ENCODE results near the gene FRS3. TPM values are rescaled to one million over a fixed set of nuclear protein-coding genes. Genes with fewer than 3 reads are reported as not detected.

FRS3 gene
- total RNA-seq, 1 donor: 8.9 TPM

- DNase-seq (ENCODE audit: low read depth in 2 of 3, low spot score in 2 of 3): no peak
These were observed 12.3 kb upstream of the FRS3 start for GRCh38 chr6:41791984-41792383.

DNA sequence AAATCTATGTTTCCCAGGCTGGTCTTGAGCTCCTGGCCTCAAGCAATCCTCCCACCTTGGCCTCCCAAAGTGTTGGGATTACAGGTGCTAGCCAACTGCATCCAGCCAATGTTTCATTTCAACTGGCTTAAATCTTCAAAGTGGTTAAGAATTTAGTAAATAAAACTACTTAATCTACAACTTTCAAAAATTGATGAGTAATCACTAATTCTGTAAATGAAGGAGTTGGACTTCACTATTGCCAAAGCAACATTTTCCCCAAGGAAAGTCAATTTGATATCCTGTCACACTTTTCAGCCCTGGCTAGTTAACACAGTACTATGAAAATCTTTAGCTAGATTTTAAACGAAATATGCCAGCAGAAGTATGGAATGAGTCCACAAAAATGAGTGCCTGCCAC, 11.6 kb upstream of the FRS3 start:
- no peak for DNase-seq (ENCODE audit: low read depth in 2 of 3, low spot score in 2 of 3)

GRCh38 chr6:41790045-41790444, 10.3 kb upstream of the FRS3 start:
- DNase-seq (ENCODE audit: low read depth in 2 of 3, low spot score in 2 of 3): no peak

DNA sequence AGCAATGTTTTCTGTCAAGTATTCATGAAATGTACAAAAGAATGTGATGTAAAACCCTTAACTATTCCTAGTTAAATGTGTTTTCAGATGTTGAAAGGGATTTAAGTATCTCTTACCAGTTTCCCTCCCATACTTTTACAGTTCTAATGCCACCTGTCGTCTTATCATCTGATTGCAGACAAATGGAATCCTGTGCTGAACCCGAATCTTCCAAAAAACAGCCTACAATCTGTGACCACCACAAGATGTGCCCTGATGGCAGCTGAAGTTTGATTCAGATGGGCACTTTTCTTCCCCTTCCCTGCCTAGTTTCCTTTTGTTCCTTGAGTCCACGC, 9.7 kb upstream of the FRS3 start:
- DNase-seq (ENCODE audit: low read depth in 2 of 3, low spot score in 2 of 3): no peak

DNA sequence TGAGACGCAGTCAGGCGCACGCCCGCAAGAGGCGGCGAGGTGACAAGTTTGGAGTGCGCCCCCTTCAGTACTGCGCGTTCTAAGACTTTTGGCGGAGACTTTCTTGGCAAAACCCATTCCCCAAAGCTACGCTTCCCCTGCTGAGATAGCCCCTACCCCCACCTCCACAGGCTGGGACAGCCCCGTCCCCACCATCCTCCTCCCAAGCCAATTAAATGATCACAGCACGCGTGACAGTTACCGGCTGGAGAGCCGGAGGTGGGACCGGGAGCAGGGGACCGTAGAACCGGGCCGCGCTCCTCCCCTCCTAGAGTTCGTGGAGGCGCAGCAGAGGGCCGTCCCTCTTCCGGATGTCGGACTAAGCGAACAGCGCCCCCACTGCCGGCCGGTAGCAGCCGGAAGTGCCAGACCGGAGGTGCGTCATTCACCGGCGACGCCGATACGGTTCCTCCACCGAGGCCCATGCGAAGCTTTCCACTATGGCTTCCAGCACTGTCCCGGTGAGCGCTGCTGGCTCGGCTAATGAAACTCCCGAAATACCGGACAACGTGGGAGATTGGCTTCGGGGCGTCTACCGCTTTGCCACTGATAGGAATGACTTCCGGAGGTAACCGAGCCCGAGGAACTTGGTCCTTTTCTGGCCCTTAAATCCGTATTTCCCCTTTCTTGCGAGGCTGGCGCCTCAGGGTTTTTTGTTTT, 7.7 kb upstream of the FRS3 start, which contains the start of gene TOMM6:
Gene TOMM6 (plus strand): TSS at position 476 of the 699 bp plus-strand sequence. CDS start 4 bp downstream, at position 480.
- DNase-seq (ENCODE audit: low read depth in 2 of 3, low spot score in 2 of 3): peak; percentile 91 to 95 (median 95)

GRCh38 chr6:41786451-41787218, 6.9 kb upstream of the FRS3 start:
- DNase-seq (ENCODE audit: low read depth in 2 of 3, low spot score in 2 of 3): peak; percentile 68 to 84 (median 79)

DNA sequence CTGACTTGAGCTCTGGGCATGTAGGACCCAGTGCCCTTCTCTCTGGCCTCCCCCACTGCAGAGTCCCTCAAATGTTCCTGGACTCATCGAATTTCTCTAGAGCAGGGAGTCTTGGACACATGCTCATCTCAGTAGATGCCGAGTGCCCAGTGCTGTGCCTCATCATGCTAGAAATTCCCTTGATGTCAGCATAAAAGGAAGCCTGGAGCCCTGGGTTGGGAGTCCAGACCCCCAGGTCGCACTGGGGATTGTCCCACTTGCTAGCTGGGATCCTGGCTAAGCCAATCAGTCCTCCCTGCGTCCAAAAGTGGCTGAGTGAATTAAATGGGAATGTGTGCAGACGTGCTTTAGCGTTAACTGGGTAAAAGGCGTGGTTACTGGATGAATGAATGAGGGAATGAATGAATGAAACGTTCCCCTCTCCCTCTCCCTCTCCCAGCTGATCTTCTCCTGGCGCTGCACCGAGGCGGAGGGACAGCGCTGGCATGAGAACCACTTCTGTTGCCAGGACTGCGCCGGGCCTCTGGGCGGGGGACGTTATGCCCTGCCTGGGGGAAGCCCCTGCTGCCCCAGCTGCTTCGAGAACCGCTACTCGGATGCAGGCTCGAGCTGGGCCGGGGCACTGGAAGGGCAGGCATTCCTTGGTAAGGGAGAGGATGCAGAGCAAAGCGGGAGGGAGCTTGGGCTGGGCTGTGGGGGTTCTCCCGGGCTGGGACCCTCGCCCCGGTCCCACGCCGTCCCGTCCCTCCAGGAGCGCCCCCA, 6.2 kb upstream of the FRS3 start:
- DNase-seq (ENCODE audit: low read depth in 2 of 3, low spot score in 2 of 3): no peak

GRCh38 chr6:41785254-41785653, 5.6 kb upstream of the FRS3 start:
- no peak for DNase-seq (ENCODE audit: low read depth in 2 of 3, low spot score in 2 of 3)

DNA sequence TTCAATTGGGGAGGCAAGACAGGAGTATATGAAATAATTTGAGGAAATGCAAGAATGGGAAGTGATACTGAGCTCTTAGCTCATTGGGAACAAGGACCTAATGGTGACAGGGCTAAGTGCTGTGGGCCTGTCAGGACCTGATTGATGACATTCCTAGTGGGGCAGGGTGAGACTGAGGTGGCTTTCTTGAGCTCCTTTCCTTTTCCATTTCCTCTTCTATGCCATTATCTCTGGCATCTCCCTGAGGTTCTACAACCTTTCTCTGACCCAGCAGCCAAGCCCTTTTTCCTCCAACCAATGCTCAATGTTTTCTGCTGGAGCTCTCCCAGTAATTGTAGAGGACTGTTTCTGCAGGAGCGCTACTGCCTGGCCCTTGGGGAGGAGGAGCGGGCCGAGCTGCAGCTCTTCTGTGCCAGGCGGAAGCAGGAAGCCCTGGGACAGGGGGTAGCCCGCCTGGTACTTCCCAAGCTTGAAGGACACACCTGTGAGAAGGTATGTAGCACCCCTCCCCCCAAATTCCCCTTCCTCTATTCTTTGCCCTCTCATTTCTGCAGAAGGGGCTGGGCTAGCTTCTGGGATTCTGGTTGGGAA, 5.0 kb upstream of the FRS3 start:
- DNase-seq (ENCODE audit: low read depth in 2 of 3, low spot score in 2 of 3): no peak

- no peak for DNase-seq (ENCODE audit: low read depth in 2 of 3, low spot score in 2 of 3)
These were observed 3.5 kb upstream of the FRS3 start for GRCh38 chr6:41783106-41783780.

DNA sequence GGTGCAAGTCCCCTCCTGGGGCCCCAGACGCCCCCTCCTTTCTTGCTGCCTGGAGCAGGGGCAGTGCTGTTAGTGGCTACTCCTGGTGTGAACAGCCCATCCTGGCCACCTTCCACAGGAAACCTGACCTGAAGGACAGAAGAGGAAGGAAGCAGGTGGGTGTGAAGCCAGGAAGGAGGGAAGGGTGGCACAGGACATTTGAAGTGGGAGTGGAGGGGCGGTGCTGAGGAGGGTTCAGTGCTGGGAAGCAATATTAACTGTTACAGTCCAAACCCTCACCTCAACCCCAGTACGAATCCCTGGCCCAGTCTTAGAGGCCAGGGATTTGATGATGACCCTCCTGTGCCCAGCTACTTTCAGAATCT, 1.6 kb upstream of the FRS3 start:
- no peak for DNase-seq (ENCODE audit: low read depth in 2 of 3, low spot score in 2 of 3)

DNA sequence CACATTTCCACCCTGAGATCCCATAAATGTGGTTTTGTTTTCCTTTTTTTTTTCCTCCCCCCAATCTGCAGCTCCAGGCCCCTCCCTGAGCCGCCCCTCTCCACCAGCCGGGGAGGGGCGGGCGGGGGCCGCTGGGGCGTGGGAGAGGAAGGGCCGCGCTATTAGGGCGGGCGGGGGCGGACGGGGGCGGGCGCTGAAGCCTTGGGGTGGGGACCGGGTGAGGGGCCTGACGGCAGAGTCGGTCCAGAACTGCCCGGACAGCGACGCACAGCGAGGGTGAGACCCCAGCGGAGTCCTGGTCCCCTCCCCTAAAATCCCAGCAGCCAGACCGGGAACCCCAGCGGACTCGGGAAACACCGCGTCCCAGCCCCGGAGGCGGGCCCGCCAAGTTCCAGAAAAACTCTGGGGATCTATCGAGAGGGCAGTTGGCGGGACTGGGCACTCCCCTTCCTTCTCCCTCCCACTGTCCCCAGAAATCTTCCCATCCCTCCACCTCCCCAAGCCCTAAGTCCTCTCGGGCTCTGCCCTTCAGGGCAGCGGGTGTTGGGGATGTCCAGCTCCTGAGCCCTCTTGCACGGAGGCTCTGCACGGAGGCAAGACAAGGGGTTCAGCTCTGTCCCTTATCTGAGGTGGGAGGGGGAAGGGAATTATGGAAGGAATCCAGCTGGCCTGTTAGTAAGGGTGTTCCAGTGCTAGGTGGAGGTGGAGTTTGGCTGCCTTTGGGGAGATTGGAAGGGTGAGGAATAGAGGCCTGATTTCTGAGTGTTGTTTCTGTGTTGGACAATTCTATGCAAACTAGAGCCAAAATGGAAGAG, 1.1 kb upstream of the FRS3 start, which contains the start of gene PRICKLE4:
Gene PRICKLE4 (plus strand): TSS at position 232 of the 815 bp plus-strand sequence. CDS start 2,692 bp downstream, outside the sequence.
- no peak for DNase-seq (ENCODE audit: low read depth in 2 of 3, low spot score in 2 of 3)

DNA sequence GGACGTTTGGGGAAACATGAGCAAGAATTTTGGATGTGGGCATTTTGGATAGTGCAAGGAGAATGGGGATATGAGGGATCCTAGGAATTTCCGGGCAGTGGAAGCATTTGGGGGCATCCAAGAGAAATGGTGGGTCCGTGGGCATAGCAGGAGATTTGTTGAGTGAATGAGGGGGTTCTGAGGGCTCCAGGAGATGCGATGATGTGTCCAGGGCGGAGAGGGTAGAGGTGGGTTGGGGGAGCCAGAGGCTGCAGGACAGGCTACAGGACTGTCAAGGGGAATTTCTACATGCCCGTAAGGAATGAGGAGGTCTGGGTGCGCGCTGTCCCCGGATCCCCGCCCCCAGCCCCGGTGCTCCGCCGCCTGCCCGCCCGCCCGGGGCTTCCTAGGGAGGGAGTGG, 364 bp downstream of the FRS3 start:
- DNase-seq (ENCODE audit: low read depth in 2 of 3, low spot score in 2 of 3): no peak

DNA sequence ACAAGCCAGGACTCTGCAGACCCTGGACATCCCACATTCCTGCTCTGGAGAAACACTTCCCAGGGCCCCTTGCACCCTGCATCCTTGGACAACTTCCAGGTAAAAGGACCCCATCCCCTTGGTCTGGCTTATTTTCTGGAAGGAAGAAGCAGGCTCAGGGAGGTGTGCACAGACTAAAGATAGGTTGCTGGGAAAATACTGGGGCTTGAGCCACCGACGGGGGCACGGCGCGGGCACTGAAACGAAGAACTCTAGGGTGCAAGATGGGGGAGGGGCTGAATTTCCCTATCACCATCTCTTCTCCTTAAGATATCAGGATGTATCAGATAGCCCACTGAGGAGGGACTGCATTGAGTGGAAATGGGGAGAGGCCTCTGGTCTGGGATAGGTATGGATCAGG, 805 bp downstream of the FRS3 start:
- no peak for DNase-seq (ENCODE audit: low read depth in 2 of 3, low spot score in 2 of 3)

GRCh38 chr6:41777551-41778285, 2.0 kb downstream of the FRS3 start:
- DNase-seq (ENCODE audit: low read depth in 2 of 3, low spot score in 2 of 3): peak in 1 of 3 donors; percentile 45

DNA sequence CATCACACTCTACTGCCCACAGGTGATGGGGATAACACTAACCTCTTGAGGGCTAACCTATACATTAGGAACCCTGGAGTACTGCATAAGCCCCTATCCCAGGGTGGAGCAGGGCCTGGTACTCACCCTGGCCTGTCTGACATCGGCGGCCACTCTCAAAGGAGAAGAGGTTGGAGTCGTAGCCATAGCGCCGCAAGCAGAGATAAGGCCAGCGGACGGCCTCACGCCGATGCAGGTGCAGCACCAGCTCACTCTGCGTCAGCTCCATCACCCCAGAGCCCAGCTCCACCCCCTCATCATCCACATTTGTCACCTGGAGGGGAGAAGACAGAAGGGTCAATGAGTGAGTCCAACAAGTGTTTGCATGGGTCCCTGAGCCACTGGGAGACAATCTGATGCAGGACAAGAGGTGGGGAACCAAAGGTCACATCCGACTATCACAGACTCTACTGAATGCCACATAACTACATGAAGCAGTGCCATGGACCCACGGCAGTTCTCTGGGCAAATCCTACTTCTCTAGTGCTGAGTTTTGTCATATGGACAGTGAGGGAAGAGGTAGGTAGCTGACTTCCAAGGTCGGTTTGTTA, 4.3 kb downstream of the FRS3 start:
- no peak for DNase-seq (ENCODE audit: low read depth in 2 of 3, low spot score in 2 of 3)

- no peak for DNase-seq (ENCODE audit: low read depth in 2 of 3, low spot score in 2 of 3)
These were observed 4.9 kb downstream of the FRS3 start for GRCh38 chr6:41774841-41775240.

Data from hematopoietic multipotent progenitor cell (in vitro differentiated cells).